ENCODE measurements around the gene RNF157. TPM values are rescaled to one million over a fixed set of nuclear protein-coding genes. Genes with fewer than 3 reads are reported as not detected.
A peak's percentile ranks its signal among the peaks of the same experiment; 100 is the strongest.
"Not testable (repeated sequence)": the region's sequence is repeated elsewhere in the genome, so short reads cannot be mapped to it uniquely, and the experiment has no call there.

The RNF157 gene
- total RNA-seq, 1 experiment from 2014 or later: 4.0 TPM

DNA sequence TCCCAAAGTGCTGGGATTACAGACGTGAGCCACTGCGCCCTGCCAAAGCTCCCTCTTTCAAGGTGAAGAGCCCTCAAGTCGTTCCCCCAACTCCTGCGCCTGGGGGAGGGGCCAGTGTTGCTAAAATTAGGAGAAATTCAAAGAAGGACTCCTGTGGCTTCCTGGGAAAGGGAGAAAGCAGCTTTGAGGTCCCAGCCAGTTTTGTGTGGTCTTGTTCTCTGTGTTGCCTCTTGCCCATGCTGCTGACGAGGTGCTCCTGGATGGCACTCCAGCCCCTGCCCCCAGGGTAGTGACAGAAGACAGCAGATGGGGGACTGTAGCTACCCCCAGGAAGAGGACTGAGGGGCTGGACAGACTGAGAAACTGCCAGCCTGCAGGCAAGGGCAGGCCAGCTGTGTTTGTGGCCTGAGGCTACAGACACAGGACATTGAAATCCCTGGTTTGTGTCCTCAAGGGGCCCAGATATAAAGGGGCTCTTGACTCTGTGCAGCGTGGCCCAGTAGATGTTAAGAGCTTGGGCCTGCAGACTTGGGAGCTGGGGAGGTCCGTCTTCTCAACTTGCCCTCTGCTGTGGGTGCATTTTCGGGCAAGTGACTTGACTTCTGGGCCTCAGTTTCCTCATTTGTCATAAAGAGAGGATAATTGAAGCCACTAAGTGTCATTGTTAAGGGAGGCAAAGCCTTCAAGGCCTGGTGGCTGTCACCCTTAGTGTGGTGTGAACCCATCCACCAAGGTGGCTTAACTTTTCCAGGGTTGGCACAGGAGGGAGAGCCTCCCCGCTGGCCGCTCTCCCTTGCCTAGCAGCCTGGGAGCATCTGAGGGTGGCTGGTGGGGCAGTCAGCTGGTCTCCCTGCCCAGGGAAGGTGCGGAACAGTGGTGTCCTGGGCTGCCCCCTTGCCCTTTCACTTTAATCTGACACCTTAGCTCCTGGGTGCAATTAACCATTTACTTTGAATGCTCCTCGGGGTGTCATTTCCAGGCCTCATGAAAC is 29.0 kb upstream of the RNF157 start:
- Histone ChIP-seq H3K27me3 (ENCODE audit: control insufficient read depth, insufficient read depth, low read length) (no peaks in the 10 kb centered on the region), H3K36me3 (ENCODE audit: control insufficient read depth, insufficient read depth, low read length) (no peaks in the 10 kb centered on the region; the same call in 1 of the 2 replicates), H3K27ac (ENCODE audit: low read length) (peak overlapping the region; percentile 58), H3K9me3 (ENCODE audit: control insufficient read depth, insufficient read depth, low read depth, low read length) (no peaks in the 10 kb centered on the region), H3K4me3 (ENCODE audit: low read depth in 2 of 2, low read length in 2 of 2) (no peak overlapping the region), H3K4me1 (ENCODE audit: control insufficient read depth, insufficient read depth, low read length) (peaks cover 42% of the 10 kb centered on the region)
- POLR2A ChIA-PET: interaction anchor here (0.6 to 0.7 kb wide), 5 partner anchors 21 to 331 kb away, joined by 3 to 9 read pairs (median 6); partner anchors contain the start of gene EVPL
- CTCF ChIA-PET: interaction anchor here (0.5 to 1.8 kb wide), 6 partner anchors 10 to 148 kb away, joined by 3 to 8 read pairs (median 4); no protein-coding TSS in a partner anchor
- no peak for DNase-seq (ENCODE audit: low read depth, low spot score)
- no peak for ATAC-seq
- in situ Hi-C loops (cut with HindIII; ENCODE audit: low pct_unique_long_range_greater_than_20kb, low sequenced_read_pairs) (no loop called here), intact Hi-C loops (cut with micrococcal nuclease; ENCODE audit: unreplicated experiment) (no loop called here)
- TF ChIP-seq TCF7L2 (IDR thresholded peaks at IDR 0.05; ENCODE audit: low read depth, low read length): no peak
- no peak for TF ChIP-seq POLR2AphosphoS5 (IDR thresholded peaks at IDR 0.05; ENCODE audit: low read depth, low read length)
- no TSS peak for BruUV-seq (replicated peaks)

DNA sequence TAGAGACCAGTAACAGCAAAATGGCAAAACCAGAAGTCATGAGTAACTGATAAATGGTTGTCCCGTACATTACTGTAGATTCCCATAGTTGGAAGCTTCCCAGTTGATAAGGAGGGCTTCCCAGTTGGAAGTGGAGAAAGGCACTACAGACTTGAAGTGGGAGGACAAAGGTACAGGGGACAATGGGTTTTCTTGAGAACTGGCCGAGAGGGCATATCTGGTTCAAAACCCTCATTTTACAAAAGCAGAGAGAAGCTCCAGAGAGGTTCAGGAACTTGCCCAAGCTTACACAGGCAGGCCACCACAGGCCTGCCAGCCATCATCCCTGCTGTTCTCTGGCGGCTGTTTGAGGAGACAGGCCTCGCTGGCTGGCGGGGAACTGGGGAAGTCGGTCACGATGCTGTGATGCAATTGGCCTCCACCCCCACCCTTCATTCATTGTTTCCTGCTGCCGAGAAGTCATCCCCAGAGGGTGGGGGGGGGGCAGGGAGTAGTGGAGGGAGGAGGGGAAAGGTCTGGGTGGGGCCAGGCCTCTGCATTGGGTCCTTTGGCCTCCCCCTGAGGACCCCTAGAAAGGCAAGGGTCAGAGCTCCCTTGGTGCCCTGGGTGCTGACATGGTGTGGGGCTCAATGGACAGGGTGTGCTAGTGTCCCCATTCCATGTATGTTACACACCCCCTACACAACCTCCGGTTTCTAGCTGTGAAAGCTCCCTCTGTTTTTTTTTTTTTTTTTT is 27.9 kb upstream of the RNF157 start:
- no peaks in the 10 kb centered on the region for H3K27me3 ChIP-seq (ENCODE audit: control insufficient read depth, insufficient read depth, low read length)
- intact Hi-C loops (cut with micrococcal nuclease; ENCODE audit: unreplicated experiment) (no loop called here), in situ Hi-C loops (cut with HindIII; ENCODE audit: low pct_unique_long_range_greater_than_20kb, low sequenced_read_pairs) (no loop called here)
- CTCF ChIA-PET: interaction anchor here (0.6 to 1.8 kb wide), 5 partner anchors 11 to 251 kb away, joined by 3 to 8 read pairs (median 5); no protein-coding TSS in a partner anchor
- no peaks in the 10 kb centered on the region for H3K9me3 ChIP-seq (ENCODE audit: control insufficient read depth, insufficient read depth, low read depth, low read length)
- DNase-seq (ENCODE audit: low read depth, low spot score) (no peak), ATAC-seq (no peak)
- POLR2A ChIA-PET: interaction anchor here (0.6 to 0.7 kb wide), 4 partner anchors 113 to 330 kb away, joined by 3 to 9 read pairs (median 5); no protein-coding TSS in a partner anchor
- no peaks in the 10 kb centered on the region; the same call in 1 of the 2 replicates for H3K36me3 ChIP-seq (ENCODE audit: control insufficient read depth, insufficient read depth, low read length)
- no peak for TF ChIP-seq SIN3A (IDR thresholded peaks at IDR 0.05; ENCODE audit: borderline replicate concordance, insufficient read depth, low read depth, low read length)
- no peak for TF ChIP-seq TCF7L2 (IDR thresholded peaks at IDR 0.05; ENCODE audit: low read depth, low read length)
- TF ChIP-seq REST (IDR thresholded peaks at IDR 0.05; ENCODE audit: insufficient read depth in 1 of 2, low read depth in 2 of 2, low read length in 1 of 2): no peak
- TF ChIP-seq CTCF (IDR thresholded peaks at IDR 0.05): no peak
- no peak overlapping the region for H3K4me3 ChIP-seq (ENCODE audit: low read depth in 2 of 2, low read length in 2 of 2)
- BruUV-seq (replicated peaks): TSS peak; percentile 81
- peak overlapping the region; percentile 72 for H3K27ac ChIP-seq (ENCODE audit: low read length)
- H3K4me1 ChIP-seq (ENCODE audit: control insufficient read depth, insufficient read depth, low read length): peaks cover 46% of the 10 kb centered on the region

DNA sequence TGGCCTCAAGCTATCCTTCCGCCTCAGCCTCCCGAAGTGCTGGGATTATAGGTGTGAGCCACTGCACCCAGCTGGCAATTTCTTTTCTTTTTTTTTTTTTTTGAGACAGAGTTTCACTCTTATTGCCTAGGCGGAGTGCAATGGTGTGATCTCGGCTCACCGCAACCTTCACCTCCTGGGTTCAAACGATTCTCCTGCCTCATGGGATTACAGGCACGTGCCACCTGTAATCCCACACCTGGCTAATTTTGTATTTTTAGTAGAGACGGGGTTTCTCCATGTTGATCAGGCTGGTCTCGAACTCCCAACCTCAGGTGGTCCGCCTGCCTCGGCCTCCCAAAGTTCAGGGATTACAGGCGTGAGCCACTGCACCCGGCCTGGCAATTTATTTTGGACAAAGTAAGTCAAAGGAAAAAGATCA is 27.3 kb upstream of the RNF157 start:
- DNase-seq (ENCODE audit: low read depth, low spot score); in situ Hi-C loops (cut with HindIII; ENCODE audit: low pct_unique_long_range_greater_than_20kb, low sequenced_read_pairs); BruUV-seq (replicated peaks); ATAC-seq; H3K27me3 ChIP-seq (ENCODE audit: control insufficient read depth, insufficient read depth, low read length); H3K4me3 ChIP-seq (ENCODE audit: low read depth in 2 of 2, low read length in 2 of 2); intact Hi-C loops (cut with micrococcal nuclease; ENCODE audit: unreplicated experiment); H3K9me3 ChIP-seq (ENCODE audit: control insufficient read depth, insufficient read depth, low read depth, low read length); H3K36me3 ChIP-seq (ENCODE audit: control insufficient read depth, insufficient read depth, low read length): not testable (repeated sequence)
- ChIA-PET POLR2A (interaction anchor here (0.5 to 0.6 kb wide), 2 partner anchors 177 to 415 kb away, joined by 4 read pairs; no protein-coding TSS in a partner anchor), CTCF (interaction anchor here (0.7 to 1.8 kb wide), 2 partner anchors 11 to 12 kb away, joined by 4 to 11 read pairs; no protein-coding TSS in a partner anchor)
- H3K27ac ChIP-seq (ENCODE audit: low read length): peak overlapping the region; percentile 72
- peaks cover 52% of the 10 kb centered on the region for H3K4me1 ChIP-seq (ENCODE audit: control insufficient read depth, insufficient read depth, low read length)

All from Panc1 (cell line).